ENCODE measurements around the gene GLS2. TPM values are rescaled to one million over a fixed set of nuclear protein-coding genes. Genes with fewer than 3 reads are reported as not detected.

GLS2 gene
- total and polyA plus RNA-seq, 2 donors (not counting 3 experiments of a cell fraction or from before 2014, with no cell fraction given), result 0.04 to 0.33 TPM

- Histone ChIP-seq H3K4me1 (ENCODE audit: control insufficient read depth, extremely low read depth, insufficient read depth, low read length) (no peaks in the 10 kb centered on the region), H3K4me3 (replicated peaks in 1 of 3; ENCODE audit: insufficient read depth in 1 of 3, low read depth in 1 of 3, low read length in 3 of 3) (no peak overlapping the region), H3K9me3 (replicated peaks; ENCODE audit: control insufficient read depth, insufficient read depth, low read length) (no peaks in the 10 kb centered on the region), H3K36me3 (ENCODE audit: control insufficient read depth in 2 of 2, extremely low read depth in 1 of 2, insufficient read depth in 2 of 2, low read length in 2 of 2) (no peaks in the 10 kb centered on the region), H3K9me1 (replicated peaks; ENCODE audit: control insufficient read depth, extremely low read depth, insufficient read depth, low read length) (no peaks in the 10 kb centered on the region), H2AFZ (ENCODE audit: low read depth, low read length) (no peak overlapping the region), H3K9ac (replicated peaks; ENCODE audit: extremely low read depth, insufficient read depth, low read length) (no peak overlapping the region), H3K27me3 (ENCODE audit: control insufficient read depth in 2 of 2, insufficient read depth in 2 of 2, low read length in 2 of 2) (peaks cover 0 to 4% of the 10 kb centered on the region in 2 experiments), H3K27ac (ENCODE audit: insufficient read depth, low read depth, low read length) (no peak overlapping the region), H3K4me2 (ENCODE audit: insufficient read depth, low read length) (no peak overlapping the region), H3K79me2 (ENCODE audit: control insufficient read depth, insufficient read depth, low read length) (no peaks in the 10 kb centered on the region), H4K20me1 (replicated peaks; ENCODE audit: control insufficient read depth, extremely low read depth, insufficient read depth, low read length) (no peaks in the 10 kb centered on the region)
- TF ChIP-seq POLR2A (IDR thresholded peaks at IDR 0.05; ENCODE audit: low read depth, low read length), result no peak
- no peak for TF ChIP-seq EZH2 (IDR thresholded peaks at IDR 0.05; ENCODE audit: borderline replicate concordance, low read depth, low read length, severe bottlenecking)
- TF ChIP-seq MAX (IDR thresholded peaks at IDR 0.05; ENCODE audit: insufficient read depth, insufficient read length), result no peak
- no peak for TF ChIP-seq CTCF (IDR thresholded peaks at IDR 0.05; ENCODE audit: extremely low read depth in 1 of 2, insufficient read depth in 1 of 2, low read depth in 1 of 2, low read length in 2 of 2)
- no peak for TF ChIP-seq MYC (IDR thresholded peaks at IDR 0.05; ENCODE audit: low read depth, low read length)
- no peak for TF ChIP-seq FOS (IDR thresholded peaks at IDR 0.05; ENCODE audit: borderline replicate concordance, insufficient read depth, low read length)
- no peak for TF ChIP-seq GATA2 (IDR thresholded peaks at IDR 0.05; ENCODE audit: insufficient read depth, insufficient read length, low read depth, low read length)
- no peak for TF ChIP-seq POLR2AphosphoS5 (IDR thresholded peaks at IDR 0.05; ENCODE audit: insufficient read depth, low read depth, low read length)
- ChIA-PET CTCF (interaction anchor here (1.3 to 2.0 kb wide), 2 partner anchors 9 to 33 kb away, joined by 3 to 7 read pairs; partner anchors contain the start of gene TIMELESS), POLR2A (no interaction called here)
- dilution Hi-C loops (cut with MboI; ENCODE audit: extremely low pct_ligation_motif_present, low sequenced_read_pairs), result no loop called here
- intact Hi-C loops (cut with micrococcal nuclease), result no loop called here
- BruUV-seq (replicated peaks), result no TSS peak
- FAIRE-seq (no peak), DNase-seq (ENCODE audit: low read depth, low spot score) (no peak)
These were observed 30.1 kb downstream of the GLS2 start for GRCh38 chr12:56457817-56458216.

Data from endothelial cell of umbilical vein (primary cell).